Measurements from ENCODE around the gene TDRD10. TPM values are rescaled to one million over a fixed set of nuclear protein-coding genes. Genes with fewer than 3 reads are reported as not detected.

The TDRD10 gene
- total and polyA plus RNA-seq, 2 of the 4 experiments (the other 2 are of a cell fraction) = not detected

- no peak within 1 kb of the TSS for H3K4ac ChIP-seq (ENCODE audit: low read depth, low read length)
- no peaks in the 10 kb centered on the region for H3K9me1 ChIP-seq (ENCODE audit: insufficient read depth, low read length)
- in situ Hi-C loops (cut with MboI; ENCODE audit: low sequenced_read_pairs) (loop anchor here (5.0 kb wide), 1 partner anchor 315 kb away; no protein-coding TSS in a partner anchor), intact Hi-C loops (cut with micrococcal nuclease) (no loop called here), dilution Hi-C loops (cut with HindIII; ENCODE audit: low sequenced_read_pairs, unreplicated experiment) (no loop called here)
- H3K4me1 ChIP-seq (ENCODE audit: control insufficient read depth, insufficient read depth, low read length) = no peaks in the 10 kb centered on the region
- no peak within 1 kb of the TSS for H2BK5ac ChIP-seq (ENCODE audit: low read depth, low read length, poor library complexity, severe bottlenecking)
- H3K23ac ChIP-seq (ENCODE audit: low read depth, low read length) = no peak within 1 kb of the TSS
- no peak within 1 kb of the TSS for H3K18ac ChIP-seq (ENCODE audit: low read depth, low read length)
- no peak within 1 kb of the TSS for H3K9ac ChIP-seq (ENCODE audit: low read depth, low read length)
- BruUV-seq (replicated peaks) = no TSS peak
- DNase-seq (no peak), ATAC-seq (ENCODE audit: low read depth) (peak; percentile 100)
- H3K36me3 ChIP-seq (ENCODE audit: control insufficient read depth, insufficient read depth, low read length) = no peaks in the 10 kb centered on the region
- no peak within 1 kb of the TSS for H4K8ac ChIP-seq (ENCODE audit: low read depth in 2 of 2, low read length in 2 of 2)
- no peaks in the 10 kb centered on the region for H3K79me1 ChIP-seq (ENCODE audit: low read depth in 1 of 2, low read length in 2 of 2)
- H3K14ac ChIP-seq (replicated peaks; ENCODE audit: low read depth, low read length) = no peak within 1 kb of the TSS
- H3K27ac ChIP-seq (ENCODE audit: insufficient read depth, low read length) = no peak within 1 kb of the TSS
- peak within 1 kb of the TSS; percentile 34; the same call in 1 of the 2 replicates for H3K4me2 ChIP-seq (ENCODE audit: low read depth, low read length)
- peak within 1 kb of the TSS; percentile 49 for H2AFZ ChIP-seq (replicated peaks; ENCODE audit: low read length, poor library complexity)
- no peak within 1 kb of the TSS for H3K56ac ChIP-seq (ENCODE audit: extremely low read depth, insufficient read depth, low read length)
- TF ChIP-seq POLR2A (IDR thresholded peaks at IDR 0.05; ENCODE audit: low read depth, low read length) (no peak), MXI1 (IDR thresholded peaks at IDR 0.05; ENCODE audit: borderline replicate concordance, low read depth, low read length) (peak; percentile 94; the same call in 1 of the 2 replicates), MAFK (IDR thresholded peaks at IDR 0.05; ENCODE audit: low read depth, low read length) (no peak), MAZ (IDR thresholded peaks at IDR 0.05; ENCODE audit: borderline replicate concordance, low read depth, low read length) (peak; percentile 62; the same call in 1 of the 2 replicates), RCOR1 (IDR thresholded peaks at IDR 0.05; ENCODE audit: insufficient replicate concordance, low read length) (no peak), RFX5 (IDR thresholded peaks at IDR 0.05; ENCODE audit: low read depth, low read length) (no peak), SMC3 (IDR thresholded peaks at IDR 0.05; ENCODE audit: low read depth, low read length) (0 out of 2 replicates have a peak, but pooled peaks have one; percentile 4)
- no peak within 1 kb of the TSS for H2BK120ac ChIP-seq (ENCODE audit: low read depth, low read length)
- H3K4me3 ChIP-seq (ENCODE audit: insufficient read depth, low read depth, low read length) = no peak within 1 kb of the TSS
- no peak within 1 kb of the TSS for H2BK20ac ChIP-seq (ENCODE audit: low read depth, low read length)
- peaks cover 42% of the 10 kb centered on the region for H3K27me3 ChIP-seq (ENCODE audit: control insufficient read depth, insufficient read depth, low read length)
- CTCF ChIA-PET = interaction anchor here (1.6 kb wide), 1 partner anchor 8 kb away, joined by 5 read pairs; no protein-coding TSS in a partner anchor
- no peak within 1 kb of the TSS for H4K91ac ChIP-seq (ENCODE audit: insufficient read depth, low read depth, low read length)
- peak within 1 kb of the TSS; percentile 60 for H2AK9ac ChIP-seq (replicated peaks; ENCODE audit: low read depth, low read length, poor library complexity)
- POLR2A ChIA-PET (ENCODE audit: unreplicated experiment) = interaction anchor here (0.5 kb wide), 1 partner anchor 57 kb away, joined by 3 read pairs; no protein-coding TSS in a partner anchor
- no peak within 1 kb of the TSS for H2AK5ac ChIP-seq (ENCODE audit: low read depth, low read length)
- 1% methylated on average over 11 of the region's 53 CpGs; no CpG with 5 or more reads in 1 of the 2 experiments for WGBS, 2 experiments (ENCODE audit: extremely low coverage in 2 of 2, insufficient read length in 1 of 2)
- H3K9me3 ChIP-seq (ENCODE audit: control insufficient read depth, insufficient read depth, low read length) = no peaks in the 10 kb centered on the region
- H4K5ac ChIP-seq (ENCODE audit: low read depth, low read length) = no peak within 1 kb of the TSS
- H4K20me1 ChIP-seq (ENCODE audit: insufficient read depth, low read length) = peaks cover 4% of the 10 kb centered on the region; the same call in 1 of the 2 replicates
- no peak within 1 kb of the TSS for H2BK15ac ChIP-seq (ENCODE audit: low read depth, low read length)
These were observed 65.6 kb downstream of the TDRD10 start, which contains the start of gene CHRNB2 for GRCh38 chr1:154567386-154568156. CHRNB2 (plus strand) TSS chr1:154567778; CDS start chr1:154568045, 267 bp downstream.

All from IMR-90 (cell line).